ENCODE measurements around the gene KIR2DL3.

The KIR2DL3 gene

GRCh38 chr19:54724644-54725043 is 13.7 kb upstream of the KIR2DL3 start (continued):
- TF ChIP-seq ZBTB49 (tag by site-specific recombination; IDR thresholded peaks at IDR 0.05; ENCODE audit: low read depth) (no peak), ZSCAN5A (tag by site-specific recombination; IDR thresholded peaks at IDR 0.05) (no peak), ZNF398 (tag by site-specific recombination; IDR thresholded peaks at IDR 0.05) (no peak), SP3 (tag by site-specific recombination; IDR thresholded peaks at IDR 0.05) (no peak), GLI2 (tag by site-specific recombination; IDR thresholded peaks at IDR 0.05; ENCODE audit: borderline replicate concordance, low read depth) (no peak), ZNF354C (tag by site-specific recombination; IDR thresholded peaks at IDR 0.05; ENCODE audit: borderline replicate concordance, low read depth) (no peak)

- ChIA-PET CTCF (no interaction called here), POLR2A (no interaction called here)
Observed at GRCh38 chr19:54725321-54725720, 13.0 kb upstream of the KIR2DL3 start.

GRCh38 chr19:54727562-54727961 is 10.8 kb upstream of the KIR2DL3 start:
- Histone ChIP-seq H3K4me3 (ENCODE audit: low read depth, low read length) (no peak overlapping the region), H3K27ac (ENCODE audit: extremely low read depth, low read depth, low read length) (no peak overlapping the region), H3K4me1 (ENCODE audit: control insufficient read depth, insufficient read depth, low read length) (no peaks in the 10 kb centered on the region), H3K36me3 (ENCODE audit: control insufficient read depth in 2 of 2, insufficient read depth in 1 of 2, low read length in 2 of 2) (no peaks in the 10 kb centered on the region), H3K9me3 (ENCODE audit: control insufficient read depth, insufficient read depth, low read depth, low read length) (no peaks in the 10 kb centered on the region)
- ChIA-PET CTCF (no interaction called here), POLR2A (no interaction called here)
- TF ChIP-seq GLI2 (tag by site-specific recombination; IDR thresholded peaks at IDR 0.05; ENCODE audit: borderline replicate concordance, low read depth) (no peak), PRDM4 (tag by site-specific recombination; IDR thresholded peaks at IDR 0.05) (no peak), ZNF777 (tag by site-specific recombination; IDR thresholded peaks at IDR 0.05; ENCODE audit: borderline replicate concordance) (no peak), ZNF24 (tag by site-specific recombination; IDR thresholded peaks at IDR 0.05) (no peak), ZNF549 (tag by site-specific recombination; IDR thresholded peaks at IDR 0.05) (no peak), ZSCAN30 (tag by site-specific recombination; IDR thresholded peaks at IDR 0.05) (no peak), ZNF677 (tag by site-specific recombination; IDR thresholded peaks at IDR 0.05) (no peak), ZNF416 (tag by site-specific recombination; IDR thresholded peaks at IDR 0.05) (no peak), GLI4 (tag by site-specific recombination; IDR thresholded peaks at IDR 0.05) (no peak)

More at GRCh38 chr19:54725321-54725720, 13.0 kb upstream of the KIR2DL3 start:
- no peak overlapping the region for H3K27ac ChIP-seq (ENCODE audit: extremely low read depth, low read depth, low read length)
- H3K36me3 ChIP-seq (ENCODE audit: control insufficient read depth in 2 of 2, insufficient read depth in 1 of 2, low read length in 2 of 2): no peaks in the 10 kb centered on the region
- no peaks in the 10 kb centered on the region for H3K9me3 ChIP-seq (ENCODE audit: control insufficient read depth, insufficient read depth, low read depth, low read length)
- H3K4me3 ChIP-seq (ENCODE audit: low read depth, low read length): no peak overlapping the region
- TF ChIP-seq ZSCAN4 (tag by site-specific recombination; IDR thresholded peaks at IDR 0.05) (no peak), ZNF19 (tag by site-specific recombination; IDR thresholded peaks at IDR 0.05; ENCODE audit: low read depth) (no peak), ZNF558 (tag by site-specific recombination; IDR thresholded peaks at IDR 0.05) (no peak), ZNF521 (tag by site-specific recombination; IDR thresholded peaks at IDR 0.05) (no peak), ZNF561 (tag by site-specific recombination; IDR thresholded peaks at IDR 0.05; ENCODE audit: borderline replicate concordance) (no peak), ZNF664 (tag by site-specific recombination; IDR thresholded peaks at IDR 0.05) (no peak), INSM2 (tag by site-specific recombination; IDR thresholded peaks at IDR 0.05) (no peak), ZNF555 (tag by site-specific recombination; conservative IDR thresholded peaks at IDR 0.05) (no peak)
- no peaks in the 10 kb centered on the region for H3K4me1 ChIP-seq (ENCODE audit: control insufficient read depth, insufficient read depth, low read length)

Measured in HEK293 (cell line).